Measurements from ENCODE around the gene ATP2A1.
"Not testable (repeated sequence)": the region's sequence is repeated elsewhere in the genome, so short reads cannot be mapped to it uniquely, and the experiment has no call there.

Gene ATP2A1

DNA sequence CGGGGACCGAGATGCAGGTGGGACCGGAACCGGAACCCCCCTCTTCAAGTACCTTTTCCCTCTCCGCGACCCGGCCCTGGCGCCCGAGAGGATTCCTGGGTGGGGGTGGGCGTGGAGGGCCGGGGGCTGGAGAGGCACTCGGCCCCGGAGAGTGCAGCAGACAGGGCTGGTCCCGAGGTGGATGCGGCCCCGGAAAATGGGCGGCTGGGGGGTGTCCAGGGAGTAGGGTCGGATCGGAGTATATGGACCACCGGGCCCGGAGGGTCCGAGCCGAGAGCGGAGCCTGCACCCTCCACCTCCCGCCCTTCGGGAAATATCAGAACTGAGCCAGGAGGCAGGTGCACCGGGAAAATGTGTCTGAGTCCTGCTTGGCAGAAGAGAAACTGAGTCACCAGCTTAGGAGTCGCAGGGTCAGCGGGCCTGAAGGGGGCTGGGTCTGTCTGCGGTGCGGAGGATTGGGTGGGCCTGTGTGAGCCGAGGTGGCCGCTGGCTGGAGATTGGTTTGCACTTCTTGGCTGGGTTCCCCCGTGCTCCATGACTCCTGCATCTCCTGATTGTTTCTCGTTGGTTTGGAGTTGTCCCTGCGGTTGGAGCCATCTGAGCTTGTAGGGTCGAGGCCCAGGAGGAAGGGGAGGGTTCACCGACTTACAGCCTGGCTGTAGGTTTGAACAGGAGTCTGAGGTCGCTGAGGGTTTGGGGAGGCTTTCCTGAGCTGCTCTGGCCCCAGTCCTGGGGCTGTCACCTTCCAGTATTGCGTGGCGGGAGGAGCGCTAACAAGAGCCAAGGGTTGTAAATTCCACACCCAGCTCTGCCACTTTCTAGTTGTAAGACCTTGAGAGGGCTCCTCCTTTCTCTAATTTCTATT is 14.1 kb upstream of the ATP2A1 start:
- no peak for DNase-seq

DNA sequence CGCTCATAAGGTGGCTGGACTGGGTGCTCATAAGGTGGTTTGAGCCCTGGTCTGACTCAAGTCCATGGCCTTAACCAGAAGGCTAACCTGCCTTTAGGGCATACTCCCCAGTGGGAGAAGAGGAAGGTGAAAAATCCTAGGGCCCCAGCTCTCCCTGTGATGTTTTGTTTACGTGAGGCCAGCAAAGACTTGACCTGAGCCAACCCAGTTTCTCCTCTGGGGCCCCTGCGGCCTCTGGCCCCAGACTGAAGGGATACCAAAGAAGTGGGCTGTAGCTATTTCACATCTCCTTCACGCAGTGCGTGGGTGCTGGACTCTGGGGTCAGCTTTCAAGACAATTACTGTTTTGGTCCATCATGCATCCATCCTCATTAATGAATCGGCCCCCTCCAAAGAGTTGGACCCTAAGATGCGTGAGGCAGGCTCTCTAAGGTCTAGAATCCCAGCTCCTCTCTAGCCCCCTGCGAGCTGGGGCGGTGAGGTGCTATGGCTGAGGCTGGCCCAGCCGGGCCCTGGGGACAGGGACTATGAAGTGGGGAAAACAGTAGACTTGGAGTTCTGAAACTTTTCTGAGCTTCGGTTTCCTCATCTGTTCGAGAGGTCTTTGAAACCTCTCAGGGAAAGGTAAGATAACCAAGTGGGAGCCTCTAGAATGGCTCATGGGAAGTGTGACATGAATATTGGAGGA is 13.1 kb upstream of the ATP2A1 start:
- no peak for DNase-seq

DNA sequence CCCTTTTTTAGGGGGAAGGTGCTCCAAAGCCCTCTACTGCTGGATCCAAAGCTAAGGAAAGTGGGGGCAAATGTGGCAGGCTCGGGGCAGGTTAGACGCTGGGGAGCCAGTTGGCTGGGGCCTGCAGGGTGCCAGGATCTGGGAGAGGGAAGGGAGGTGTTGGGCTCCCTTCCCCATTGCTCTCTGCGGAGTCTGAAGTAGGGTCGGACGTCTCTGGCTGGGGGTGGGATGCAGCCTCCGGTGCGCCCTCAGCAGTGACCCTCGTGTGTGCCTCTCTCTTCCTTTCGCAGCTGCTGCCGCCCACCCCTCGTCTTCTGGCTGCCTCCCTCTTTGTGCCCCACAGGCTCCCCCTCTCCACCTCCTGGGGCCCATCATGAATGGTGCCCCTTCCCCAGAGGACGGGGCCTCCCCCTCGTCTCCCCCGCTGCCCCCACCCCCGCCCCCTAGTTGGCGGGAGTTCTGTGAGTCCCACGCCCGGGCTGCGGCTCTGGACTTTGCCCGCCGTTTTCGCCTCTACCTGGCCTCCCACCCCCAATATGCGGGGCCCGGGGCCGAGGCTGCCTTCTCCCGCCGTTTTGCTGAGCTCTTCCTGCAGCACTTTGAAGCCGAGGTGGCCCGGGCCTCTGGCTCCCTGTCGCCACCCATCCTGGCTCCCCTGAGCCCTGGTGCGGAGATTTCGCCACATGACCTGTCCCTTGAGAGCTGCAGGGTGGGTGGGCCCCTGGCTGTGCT is 12.4 kb upstream of the ATP2A1 start:
- no peak for DNase-seq

DNA sequence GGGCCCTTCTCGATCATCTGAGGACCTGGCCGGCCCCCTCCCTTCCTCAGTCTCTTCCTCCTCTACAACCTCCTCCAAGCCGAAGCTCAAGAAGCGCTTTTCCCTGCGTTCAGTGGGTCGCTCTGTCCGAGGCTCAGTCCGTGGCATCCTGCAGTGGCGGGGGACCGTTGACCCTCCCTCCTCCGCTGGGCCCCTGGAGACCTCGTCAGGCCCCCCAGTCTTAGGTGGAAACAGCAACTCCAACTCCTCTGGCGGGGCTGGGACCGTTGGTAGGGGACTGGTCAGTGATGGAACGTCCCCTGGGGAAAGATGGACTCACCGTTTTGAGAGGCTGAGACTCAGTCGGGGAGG is 11.9 kb upstream of the ATP2A1 start:
- no peak for DNase-seq

DNA sequence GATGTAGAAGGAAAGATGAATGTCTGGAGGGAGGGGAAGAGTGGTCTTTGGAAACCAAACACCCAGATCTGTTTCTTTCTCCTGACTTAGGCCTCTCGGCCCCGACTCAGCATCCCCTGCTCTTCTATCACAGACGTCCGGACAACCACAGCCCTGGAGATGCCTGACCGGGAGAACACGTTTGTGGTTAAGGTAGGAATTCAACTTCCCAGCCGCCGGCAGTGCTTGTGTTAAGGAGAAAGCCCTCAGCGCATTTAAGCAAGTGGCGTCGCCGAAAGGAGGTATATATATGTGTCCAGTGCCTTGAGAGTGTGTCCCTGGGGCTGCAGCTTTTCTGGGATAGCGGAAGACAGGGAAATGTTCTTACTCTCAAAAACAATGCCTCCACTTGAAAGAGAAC is 11.0 kb upstream of the ATP2A1 start:
- no peak for DNase-seq

DNA sequence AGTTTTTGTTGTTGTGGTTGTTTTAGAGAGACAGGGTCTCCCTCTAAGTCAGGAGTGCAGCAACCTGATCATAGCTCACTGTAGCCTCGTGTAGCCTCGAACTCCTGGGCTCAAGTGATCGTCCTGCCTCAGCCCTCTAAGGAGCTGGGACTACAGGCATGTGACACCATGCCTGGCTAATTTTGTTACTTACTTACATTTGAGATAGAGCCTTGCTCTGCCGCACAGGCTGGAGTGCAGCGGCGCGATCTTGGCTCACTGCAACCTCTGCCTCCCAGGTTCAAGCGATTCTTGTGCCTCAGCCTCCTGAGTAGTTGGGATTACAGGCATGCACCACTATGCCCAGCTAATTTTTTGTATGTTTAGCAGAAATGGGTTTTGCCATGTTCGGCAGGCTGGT is 10.6 kb upstream of the ATP2A1 start:
- not testable (repeated sequence) for DNase-seq

DNA sequence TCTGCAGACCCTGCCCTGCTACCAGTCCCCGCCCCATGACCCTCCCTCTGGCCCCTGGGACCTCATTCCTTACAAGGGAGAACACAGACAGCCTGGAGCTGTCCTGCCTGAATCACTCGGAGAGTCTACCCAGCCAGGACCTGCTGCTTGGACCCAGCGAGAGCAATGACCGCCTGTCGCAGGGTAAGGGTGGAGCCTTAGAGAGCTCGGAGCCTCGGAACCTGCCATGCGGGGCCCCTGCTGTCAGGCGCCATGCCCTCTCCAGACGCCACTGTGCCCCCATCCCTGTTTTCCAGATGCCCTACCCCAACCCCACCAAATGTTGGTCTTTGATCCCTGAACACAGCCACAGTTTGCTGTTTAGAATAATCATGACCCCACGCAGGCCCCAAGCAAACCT is 9.1 kb upstream of the ATP2A1 start:
- no peak for DNase-seq

DNA sequence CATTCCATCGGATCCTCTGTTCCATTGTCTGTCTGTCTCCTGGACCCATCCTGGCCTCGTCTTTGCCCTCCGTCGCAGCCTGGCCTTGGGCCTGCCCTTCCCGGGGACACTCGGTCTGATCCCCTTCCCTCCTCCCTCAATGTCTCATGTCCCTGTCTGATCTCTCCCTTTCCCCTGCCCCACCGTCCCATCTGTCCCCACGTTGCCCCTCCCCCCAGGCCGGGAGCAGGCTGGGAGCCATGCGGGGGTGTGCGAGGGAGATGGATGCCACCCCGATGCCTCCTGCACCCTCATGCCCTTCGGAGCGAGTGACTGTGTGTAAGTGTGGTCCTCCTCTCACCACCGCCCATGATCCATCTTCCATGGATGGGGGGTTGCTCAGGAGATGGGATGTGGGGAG is 5.3 kb upstream of the ATP2A1 start:
- no peak for DNase-seq

DNA sequence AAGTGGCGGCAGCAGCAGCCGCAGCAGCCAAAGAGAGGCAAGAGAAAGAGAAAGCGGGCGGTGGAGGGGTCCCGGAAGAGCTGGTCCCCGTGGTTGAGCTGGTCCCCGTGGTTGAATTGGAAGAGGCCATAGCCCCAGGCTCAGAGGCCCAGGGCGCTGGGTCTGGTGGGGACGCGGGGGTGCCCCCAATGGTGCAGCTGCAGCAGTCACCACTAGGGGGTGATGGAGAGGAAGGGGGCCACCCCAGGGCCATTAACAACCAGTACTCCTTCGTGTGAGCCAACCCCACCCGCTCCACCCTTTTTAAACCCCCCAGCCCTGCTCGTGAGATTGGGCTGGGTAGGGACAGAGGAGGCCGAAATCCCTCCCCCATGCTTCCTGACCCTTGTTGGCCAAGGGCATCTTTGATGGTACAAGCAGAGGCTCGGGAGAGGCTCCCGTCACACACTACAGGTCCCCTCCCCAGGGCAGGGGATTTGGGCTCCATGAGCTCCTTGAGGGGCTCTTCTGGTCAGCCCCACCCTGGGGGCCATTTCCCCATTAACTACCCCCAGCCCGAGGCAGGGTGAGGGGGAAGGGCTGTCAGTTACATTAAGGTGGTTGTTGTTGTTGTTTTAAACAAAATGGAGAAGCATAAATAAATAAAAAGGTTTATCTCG is 4.6 kb upstream of the ATP2A1 start:
- no peak for DNase-seq

DNA sequence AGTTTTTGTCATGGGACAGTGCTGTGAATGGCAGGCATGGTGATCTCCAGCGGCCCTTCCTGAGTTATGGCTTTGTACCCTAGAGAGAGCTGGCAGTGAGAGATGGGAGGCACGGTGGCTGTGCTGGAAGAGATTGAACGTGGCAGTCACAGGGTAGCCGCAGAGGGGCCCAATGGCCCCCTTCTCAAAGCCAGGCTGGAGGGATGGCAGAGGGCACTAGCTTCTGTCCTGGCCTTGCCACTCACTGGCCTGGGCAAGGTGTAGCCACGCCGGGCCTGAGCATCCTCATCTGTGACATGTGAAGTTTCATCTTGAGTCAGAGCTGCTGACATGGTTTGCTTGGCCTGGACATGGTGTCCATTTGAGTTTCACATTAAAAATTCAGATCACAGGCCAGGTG is 3.9 kb upstream of the ATP2A1 start:
- no peak for DNase-seq

DNA sequence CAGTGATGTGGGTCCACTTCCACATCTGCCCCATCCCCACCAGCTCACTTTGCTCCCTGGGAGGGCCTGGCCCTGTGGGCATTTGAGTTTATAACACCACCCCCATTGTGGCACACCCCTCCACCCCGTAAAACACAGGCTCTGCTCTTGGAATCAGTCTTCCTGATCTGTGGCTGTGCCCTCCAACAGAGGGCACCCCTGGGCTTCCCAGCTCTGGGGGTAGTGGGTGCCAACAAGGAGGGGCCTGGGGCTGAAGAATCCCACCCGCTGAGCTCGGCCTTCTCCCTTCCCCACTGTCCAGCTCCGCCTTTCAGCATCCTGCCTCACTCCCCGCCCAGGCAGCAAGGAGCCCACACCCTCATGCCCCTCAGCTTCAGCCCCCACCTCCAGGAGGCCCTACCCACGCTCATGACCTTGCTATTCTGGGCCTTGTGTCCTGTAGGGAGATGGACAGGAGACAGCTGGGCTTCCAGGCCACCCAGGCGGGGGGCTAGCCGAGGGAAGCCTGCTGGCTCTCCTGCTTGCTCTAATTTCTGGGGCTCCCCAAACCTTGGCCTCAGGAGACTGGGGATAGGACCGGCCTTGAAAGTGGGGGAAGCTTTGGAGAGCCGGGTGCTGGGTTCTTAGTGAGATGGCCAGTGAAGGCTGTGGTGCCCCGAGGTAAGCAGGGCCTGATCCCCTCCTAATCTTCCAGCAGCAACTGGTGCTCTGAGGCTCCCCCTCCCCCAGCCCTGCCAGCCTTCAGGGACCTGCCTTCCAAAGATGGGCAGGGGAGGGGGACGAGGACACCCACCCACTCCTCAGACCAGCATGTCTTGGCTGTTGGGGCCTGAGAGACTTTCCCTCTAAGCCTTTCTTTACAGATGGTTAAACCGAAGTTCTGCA is 2.9 kb upstream of the ATP2A1 start:
- DNase-seq, result no peak

DNA sequence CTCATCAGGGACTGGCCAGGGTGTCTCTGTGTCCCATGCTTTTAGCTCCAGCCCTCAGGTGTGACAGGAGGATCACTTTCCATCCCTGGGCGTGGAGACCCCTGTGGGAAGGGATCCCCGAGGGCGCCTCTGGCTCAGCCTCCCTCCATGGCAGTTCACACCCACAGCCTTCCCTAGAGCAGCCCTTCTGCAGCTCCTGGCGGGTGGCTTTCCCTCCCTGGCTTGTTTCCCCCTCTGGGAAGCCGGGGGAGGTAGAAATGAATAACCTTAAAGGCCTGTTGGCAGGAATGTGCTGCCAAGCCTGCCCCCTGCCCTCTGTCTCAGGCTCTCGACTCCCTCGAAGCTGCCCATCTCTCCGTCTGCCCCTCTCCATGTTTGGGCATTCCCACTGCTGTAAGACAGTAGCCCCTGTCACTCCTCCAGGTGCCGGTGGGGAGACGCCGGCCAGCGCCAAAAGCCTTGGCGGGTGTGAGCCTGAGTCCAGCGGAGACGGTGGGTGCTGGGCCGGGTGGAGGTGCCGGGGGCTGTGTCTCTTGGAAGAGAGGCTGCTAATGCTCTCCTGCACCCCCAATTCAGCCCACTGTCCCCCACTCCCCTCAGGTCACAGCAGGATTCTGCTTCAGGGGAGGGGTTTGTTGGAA is 2.1 kb upstream of the ATP2A1 start:
- no peak for DNase-seq

DNA sequence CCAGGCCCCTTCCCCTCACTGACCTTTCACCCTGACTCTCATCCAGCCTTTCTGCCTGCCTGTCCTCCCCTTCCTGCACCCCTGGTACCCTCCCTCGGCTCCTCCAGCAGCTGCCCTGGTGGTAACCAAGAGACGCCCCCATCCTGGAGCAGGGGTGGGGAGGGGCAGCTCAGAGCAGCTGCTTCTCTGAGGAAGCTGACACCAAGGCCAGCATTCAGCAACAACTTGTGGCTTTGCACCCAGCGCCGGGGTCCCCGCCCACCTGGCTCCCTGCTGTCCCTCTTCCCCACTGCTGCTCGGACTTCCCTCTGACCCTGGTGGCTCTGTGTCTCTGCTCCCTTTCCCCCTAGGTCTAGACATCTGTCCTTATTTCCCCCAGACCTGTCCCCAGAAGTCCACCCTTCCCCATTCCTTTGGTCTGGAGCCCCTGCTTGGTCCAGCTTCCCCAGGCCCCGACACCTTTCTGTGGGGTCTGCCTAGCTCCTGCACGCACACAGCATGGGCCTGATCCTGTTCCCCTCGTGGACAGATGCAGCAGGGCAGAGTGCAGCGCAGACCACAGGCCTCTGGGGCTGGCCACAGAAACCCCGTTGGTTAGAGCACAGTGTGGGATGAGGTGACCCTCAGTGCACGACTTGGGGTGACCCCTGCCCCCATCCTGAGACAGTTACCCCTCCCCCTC is 1.2 kb upstream of the ATP2A1 start:
- DNase-seq, result no peak

DNA sequence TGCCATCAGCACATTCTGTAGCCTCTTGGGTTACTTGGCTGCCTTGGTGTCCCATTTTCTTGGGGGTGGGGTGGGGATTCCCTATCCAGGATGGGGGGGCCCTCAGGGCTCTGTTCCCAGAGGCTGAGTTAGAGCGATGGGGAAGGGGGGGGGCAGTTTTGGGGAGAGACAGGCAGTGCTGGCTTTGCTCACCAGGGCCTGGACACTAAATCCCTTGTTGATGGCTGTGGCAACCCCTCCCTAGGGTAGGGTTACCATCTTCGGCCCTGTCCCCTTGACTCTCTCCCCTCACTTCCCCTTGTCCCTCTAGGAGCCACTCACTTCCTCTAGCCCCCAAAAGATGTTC is 660 bp upstream of the ATP2A1 start:
- no peak for DNase-seq

DNA sequence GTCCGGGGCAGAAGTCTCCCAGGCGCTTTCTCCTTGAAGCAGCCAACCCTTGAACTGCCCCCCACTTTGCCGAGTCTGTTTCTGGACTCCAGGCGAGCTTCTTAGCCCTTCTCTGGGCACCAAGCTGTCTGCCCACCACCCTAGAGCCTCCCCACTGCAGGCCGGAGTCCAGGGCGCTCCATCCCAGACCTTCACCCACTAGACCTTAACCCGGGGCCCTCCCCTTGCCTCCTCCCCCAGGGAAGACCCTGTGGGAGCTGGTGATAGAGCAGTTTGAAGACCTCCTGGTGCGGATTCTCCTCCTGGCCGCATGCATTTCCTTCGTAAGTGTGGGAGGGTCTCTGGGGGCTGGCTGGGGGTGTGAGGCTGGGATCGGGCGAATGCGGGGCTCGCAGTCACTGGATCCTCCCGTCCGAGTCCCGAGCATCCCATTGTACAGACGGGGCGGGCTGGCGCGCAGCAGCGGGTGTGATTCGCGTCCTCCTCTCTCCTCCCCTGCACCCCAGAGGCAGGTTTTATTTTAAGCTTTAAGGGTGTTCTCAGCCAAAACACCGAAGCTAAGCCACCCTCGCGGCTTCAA is 1.1 kb downstream of the ATP2A1 start:
- no peak for DNase-seq

DNA sequence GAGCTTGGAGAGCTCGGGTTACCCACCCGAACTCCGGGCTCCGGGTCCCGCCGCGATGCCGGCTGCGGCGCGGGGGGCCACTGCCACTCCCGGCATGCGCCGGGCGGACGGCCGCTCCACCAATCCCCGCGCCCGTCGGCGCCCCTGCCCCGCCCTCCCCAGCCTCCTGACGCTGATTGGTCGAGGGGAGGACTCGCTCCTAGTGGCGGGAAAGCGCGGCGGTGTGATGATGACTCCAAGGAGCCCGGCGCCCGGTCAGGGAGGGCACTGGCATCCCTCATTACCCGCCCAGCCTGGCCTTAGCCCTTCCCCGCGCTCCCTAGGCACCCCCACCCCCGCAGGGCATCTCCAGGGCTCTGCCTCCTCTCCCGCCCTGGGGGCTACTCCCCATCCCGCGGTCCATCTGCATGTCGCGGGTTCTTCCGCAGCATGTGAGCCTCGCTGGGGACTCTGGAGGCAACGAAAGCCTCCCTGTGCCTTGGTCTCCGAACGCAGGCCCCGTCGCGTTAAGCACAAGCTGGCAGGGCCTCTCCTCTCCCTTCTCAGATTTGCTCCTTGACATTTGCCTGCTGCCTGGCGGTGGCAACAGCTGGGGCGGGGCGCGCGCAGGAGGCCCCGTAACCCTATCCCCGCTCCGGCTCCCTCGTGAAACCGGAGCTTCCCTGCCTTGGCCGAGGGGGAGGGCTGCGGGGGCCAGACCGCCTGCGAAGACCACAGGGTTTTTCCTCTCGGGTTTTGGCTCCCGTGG is 1.7 kb downstream of the ATP2A1 start:
- DNase-seq, result peak; percentile 85

DNA sequence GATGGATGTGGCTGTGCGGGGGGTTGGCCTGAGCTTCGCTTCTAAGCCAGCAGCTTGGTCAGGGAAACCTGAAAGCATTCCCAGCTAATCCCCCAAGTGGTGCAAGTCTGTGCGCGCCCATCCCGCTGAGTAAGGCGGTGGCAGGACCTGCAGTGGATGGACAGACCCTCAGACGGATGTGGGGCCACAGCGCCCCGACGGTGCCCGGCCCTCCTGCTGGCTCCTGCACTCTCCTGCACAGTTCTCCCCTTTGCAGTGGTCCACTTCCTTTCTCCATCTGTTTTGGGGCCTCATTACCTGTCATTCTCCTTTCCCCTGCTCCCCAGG is 2.3 kb downstream of the ATP2A1 start:
- DNase-seq, result no peak

DNA sequence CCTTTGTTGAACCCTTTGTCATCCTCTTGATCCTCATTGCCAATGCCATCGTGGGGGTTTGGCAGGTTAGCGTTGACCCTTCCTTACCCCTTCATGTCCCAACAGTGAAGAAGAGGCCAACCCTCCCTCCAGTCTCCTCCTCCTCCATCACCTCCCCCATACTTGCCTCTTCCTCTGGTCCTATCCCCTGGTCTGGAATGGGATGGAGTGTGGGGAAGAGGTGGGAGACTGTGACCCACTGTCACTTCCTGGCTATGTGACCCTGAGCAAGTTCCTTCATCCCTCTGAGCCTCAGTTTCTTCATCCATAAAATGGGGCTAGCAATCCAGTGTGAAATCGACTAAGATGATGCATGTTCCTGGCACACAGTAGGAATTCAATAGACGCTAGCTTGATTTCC is 2.7 kb downstream of the ATP2A1 start:
- no peak for DNase-seq

DNA sequence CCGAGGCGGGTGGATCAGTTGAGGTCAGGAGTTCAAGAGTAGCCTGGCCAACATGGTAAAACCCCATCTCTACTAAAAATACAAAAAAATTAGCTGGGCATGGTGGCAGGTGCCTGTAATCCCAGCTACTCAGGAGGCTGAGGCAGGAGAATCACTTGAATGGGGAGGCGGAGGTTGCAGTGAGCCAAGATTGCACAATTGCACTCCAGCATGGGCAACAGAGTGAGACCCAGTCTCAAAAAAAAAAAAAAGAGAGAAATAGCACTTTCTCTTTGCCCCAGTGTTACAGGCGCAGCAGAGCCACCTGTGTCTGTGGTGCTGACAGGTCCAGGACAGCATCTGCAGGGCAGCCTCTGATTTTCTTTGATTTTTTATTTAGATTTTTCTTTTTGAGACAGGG is 3.3 kb downstream of the ATP2A1 start:
- not testable (repeated sequence) for DNase-seq

DNA sequence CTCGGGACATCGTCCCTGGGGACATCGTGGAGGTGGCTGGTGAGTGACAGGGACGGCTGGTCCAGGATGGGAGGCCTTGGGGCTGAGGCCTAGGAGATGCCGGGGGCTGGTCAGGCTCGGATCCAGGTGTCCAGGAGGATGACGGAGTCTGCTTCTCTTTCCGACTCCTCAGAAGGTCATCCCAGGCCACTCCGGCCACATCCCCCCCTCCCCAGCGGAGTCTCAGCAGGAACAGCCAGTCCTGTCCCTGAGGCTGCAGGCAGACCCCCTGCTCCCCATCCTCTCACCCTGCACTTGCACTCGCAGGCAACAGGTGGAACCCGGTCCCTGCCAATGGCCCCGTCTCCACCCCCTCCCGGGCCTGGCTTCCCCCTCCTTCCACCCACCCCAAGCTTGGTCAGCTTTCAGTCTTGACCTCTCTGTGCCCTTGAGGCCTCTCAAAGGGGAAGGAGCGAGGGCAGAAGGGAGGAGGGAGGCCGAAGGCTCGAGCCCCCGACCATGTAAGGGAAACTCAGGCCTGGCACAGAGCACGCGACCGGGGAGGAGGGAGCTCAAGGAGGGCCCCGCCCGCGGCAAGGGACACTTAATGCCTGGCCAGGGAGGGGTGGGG is 4.4 kb downstream of the ATP2A1 start:
- DNase-seq, result no peak

Data from NCI-H1092 treated with DMSO at 0.1 percent for 48 hours (cell line).